Activated T-cell treated with anti-CD3 and anti-CD28 coated beads, Interleukin-2, amount 50 U/mL, for 1 hour (primary cell): ENCODE data around the gene ANKS1B.
"Not testable (repeated sequence)": the region's sequence is repeated elsewhere in the genome, so short reads cannot be mapped to it uniquely, and the experiment has no call there.

Experiments used
- DNase-seq: peaks from one replicate; pipeline ENCODE4 v3.0.0-alpha.2; 2020

ANKS1B gene

DNA sequence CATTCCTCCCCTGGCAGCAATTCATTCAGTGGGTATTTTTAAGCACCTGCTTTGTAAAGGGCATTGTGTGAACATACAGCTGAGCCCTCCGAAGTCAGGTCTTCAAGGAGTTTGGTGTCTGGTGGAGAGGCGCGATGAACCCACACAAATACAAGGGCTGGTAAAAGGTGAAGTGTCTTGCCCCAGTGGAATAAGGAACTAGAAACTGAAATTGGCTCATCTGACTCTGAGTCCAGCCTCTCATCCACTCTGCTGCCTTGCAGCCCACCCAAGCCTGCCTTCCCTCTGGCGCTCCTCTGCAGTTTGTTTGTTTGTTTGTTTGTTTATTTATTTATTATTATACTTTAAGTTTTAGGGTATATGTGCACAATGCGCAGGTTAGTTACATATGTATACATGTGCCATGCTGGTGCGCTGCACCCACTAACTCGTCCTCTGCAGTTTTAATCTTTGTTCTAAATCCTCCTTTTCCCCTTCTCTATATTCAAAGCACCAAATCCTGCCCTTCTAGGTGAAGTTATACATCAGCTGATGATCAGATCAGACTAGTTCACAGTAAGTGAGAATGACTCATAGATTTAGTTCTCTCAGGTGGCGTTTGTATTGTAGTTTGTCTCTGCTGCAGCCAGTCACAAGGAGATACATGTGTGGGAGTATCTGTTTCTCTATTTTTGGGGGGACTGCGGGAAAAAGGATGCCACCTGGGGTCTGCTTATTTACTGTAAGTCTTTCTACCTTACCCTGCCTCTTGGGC lies 945.2 kb downstream of the ANKS1B start:
- no peak for DNase-seq

DNA sequence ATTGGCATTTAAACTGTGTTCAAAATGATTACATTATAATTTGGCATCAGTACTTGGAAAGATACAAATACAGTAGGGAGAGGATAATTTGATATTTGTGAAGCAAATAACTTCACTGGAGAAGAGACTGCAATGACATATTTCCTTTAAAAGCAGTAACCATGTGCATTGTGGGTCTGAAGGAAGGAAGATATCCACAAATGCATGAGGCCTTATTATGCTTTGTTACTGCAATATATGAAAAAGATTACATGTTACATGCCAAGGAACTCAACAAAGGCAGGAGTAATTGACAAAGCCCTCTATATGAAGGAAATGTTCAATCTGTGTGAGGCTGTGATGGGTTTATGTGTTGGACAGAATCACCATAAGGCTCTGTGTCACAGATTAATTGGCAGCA lies 948.2 kb downstream of the ANKS1B start:
- no peak for DNase-seq

DNA sequence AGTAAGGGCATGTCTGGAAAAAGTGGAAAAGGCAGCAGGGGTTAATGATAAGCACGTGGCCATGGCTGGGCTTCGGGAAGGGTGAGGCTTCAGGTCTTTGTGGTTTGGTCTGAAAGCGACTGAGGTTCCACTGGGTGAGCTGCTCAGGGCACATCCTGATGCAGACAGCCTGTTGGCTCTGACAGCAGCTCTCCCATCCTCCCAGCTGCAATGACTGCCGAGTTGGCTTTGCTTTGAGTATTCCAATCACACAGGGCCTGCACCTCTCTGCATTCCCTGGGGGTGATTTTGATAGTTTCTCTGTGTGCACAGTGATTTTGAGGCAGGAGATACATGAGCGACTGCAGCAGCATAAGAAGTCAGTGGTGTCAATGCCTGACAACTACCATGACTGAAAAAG lies 948.9 kb downstream of the ANKS1B start:
- DNase-seq: no peak

DNA sequence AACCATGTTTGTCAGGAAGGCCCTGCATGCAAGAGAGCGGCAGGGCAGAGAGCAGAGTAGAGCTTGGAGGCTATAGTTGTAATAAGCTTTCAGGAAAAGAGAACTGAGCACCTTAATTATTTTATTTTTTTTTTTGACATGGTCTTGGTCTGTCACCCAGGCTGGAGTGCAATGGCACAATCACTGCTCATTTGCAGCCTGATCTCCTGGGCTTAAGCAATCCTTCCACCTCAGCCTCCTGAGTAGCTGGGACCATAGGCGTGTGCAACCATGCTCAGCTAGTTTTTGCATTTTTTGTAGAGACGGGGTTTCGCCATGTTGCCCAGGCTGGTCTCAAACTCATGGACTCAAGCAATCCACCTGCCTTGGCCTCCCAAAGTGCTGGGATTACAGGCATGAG lies 950.5 kb downstream of the ANKS1B start:
- not testable (repeated sequence) for DNase-seq

DNA sequence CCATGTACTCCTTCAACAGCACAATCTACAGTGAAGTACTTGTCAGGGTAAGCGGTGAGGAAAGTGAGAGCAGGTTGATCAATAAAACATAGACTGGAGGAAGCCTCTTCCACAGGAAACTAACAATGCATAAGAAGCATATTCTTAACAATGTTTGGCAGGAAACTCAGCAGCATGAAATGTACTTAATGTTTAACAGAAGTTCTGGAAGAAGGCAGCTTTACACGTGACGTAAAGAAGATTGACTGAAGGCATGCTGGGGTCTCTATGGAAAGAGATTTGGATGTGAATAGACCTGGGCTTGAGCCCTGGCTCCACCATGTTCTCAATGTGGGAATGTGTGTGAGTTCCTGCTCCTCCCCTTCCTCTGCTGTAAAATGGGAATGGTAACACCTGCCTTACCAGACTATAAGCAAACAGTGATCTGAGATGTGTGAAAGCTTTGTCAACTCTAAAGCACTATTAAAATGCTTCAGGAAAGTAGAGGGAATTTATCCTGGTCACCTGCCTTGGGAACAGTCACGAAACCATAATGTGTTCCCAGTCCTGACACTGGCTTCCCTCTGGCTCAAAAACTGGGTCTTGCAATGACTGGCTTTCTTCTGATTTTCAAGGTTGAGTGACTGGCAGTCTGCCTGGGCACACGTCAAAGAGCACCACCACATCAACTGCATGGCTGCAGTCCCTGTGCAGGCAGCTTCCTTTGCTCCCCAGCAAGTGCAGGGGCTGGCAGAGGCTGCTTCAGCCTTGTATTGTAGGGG lies 955.0 kb downstream of the ANKS1B start:
- DNase-seq: no peak

DNA sequence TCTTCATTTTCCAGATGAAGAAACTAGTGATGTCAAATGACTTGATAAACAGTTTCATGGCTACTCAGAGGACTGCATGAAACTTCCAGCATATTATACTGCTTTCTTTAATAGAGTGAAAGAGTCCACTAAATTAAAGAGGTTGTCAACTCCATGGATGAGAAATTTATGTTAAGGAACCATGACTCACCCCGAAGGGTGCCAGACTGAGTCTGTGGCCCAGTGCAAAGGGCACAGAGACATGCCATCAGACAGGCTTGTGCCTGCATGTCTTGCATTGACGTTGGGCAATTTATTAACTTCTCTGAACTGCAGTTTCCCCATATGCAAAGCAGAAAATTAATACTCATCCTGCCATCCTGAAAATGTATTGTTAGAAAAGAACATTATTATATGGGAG lies 957.3 kb downstream of the ANKS1B start:
- no peak for DNase-seq

DNA sequence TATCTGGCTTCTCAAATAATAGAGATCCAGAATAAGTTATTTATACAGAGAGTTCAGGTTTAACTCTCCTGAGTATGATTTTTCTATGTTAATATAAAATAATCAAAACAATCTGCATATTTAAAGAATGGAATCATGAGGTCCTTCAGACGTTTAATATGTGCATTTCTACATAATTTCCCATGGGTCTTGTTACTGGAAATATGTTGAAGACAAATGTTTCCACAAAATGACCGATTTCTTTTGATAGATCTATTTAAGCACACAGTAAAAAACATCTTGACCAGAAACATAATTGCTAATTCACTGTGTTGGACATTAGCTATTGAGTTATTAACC lies 957.7 kb downstream of the ANKS1B start:
- no peak for DNase-seq

DNA sequence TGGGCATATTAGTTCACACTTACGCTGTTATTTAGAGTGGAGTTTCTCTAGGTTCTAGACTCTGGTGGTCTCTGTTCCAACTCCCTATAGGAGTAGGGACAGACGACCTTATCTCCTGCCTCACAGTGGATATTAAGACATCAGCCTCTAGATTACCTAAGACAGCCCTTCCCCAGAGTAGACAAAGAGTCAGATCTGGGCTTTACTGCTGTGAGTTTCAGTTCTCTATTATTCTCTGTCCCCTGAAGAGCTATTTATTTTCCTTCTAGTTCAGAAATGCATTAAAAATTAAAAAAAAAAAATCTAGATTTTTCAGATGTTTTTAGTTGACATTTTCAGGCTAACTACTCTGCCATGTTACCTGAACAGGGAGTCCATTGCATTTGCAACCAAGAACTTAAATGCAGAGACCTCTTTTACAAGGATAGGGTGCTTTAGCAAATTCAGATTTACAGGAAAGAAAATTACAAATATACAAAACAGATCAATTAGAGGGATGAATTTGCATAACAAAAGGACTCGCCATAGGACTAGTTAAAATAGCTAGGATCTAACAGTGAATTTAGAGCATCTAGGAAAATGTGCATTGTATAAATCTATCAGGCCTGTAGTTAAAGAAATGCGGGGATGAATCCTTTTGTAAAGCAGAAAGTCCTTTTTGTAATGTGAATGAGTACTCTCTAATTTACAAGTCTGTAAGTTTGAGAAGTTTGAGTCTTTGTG lies 958.2 kb downstream of the ANKS1B start:
- DNase-seq: no peak

DNA sequence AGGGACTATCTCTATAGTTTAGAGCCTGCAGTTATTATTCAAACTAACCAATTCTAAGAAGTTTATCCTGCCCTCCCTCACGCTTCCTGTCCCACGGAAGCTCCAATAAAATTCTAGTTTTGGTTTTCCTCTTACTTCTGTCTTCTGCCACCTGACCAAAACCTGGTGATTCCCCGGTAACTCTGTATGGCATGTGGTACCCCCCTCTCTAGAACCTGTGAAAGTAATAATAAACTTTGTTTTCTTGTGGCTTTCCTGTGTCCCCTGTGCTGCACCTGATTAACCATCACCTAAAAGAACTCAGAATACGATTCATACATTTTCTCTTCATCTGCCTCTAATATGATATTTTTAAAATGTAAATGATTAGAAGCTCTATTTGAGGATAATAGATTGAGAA lies 959.9 kb downstream of the ANKS1B start:
- no peak for DNase-seq

DNA sequence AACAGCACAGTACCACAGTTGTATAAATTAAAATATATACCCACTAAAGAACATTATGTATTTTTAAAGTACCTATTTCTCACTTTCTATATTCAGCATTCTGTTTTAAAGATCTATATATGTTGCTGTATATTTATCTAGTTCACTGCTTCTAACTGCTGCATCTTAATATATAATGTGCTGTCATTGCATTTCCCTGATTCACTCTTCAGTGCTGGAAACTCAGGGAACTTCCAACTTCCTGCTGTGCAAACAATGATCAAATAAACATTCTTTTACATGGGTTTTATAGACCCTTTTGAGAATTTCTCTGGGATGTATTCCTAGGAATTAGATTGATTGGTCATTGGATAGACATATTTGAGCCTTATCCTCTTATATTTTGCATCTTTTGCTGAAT lies 960.5 kb downstream of the ANKS1B start:
- no peak for DNase-seq

DNA sequence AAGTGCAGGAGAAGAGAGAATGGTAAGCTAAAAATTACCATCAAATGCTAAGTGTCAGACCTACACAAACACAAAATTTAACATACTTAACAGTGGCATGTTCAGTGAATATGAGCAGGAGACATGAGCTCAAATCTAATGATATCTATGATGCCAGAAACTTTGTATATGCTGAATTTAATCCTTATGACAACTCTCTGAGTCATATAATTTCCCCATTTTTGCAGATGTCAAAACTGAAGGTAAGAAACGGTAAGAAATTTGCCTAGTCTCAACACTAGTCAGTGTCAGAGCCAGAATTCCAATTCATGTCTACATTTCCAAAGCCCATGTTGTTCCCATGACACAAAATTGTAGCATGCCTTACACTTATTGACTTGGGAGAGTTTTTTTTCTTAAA lies 963.9 kb downstream of the ANKS1B start:
- no peak for DNase-seq

DNA sequence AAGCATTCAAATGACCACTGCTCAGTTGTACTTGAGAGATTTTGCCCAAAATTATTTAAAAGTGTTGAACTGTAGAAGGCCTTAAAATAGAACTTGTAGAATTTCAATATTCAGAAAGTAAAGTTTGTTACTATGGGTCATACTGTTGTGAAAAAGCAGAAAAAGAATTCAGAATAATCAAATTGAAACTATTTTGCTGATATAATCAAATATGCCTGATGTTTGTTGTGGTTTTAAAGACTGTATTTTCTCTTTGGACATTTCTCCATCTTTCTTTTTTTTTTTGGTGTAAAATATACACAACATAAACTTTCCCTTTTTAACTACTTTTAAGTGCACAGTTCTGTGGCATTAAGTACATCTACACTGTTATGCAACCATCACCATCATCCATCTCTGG lies 964.9 kb downstream of the ANKS1B start:
- no peak for DNase-seq

DNA sequence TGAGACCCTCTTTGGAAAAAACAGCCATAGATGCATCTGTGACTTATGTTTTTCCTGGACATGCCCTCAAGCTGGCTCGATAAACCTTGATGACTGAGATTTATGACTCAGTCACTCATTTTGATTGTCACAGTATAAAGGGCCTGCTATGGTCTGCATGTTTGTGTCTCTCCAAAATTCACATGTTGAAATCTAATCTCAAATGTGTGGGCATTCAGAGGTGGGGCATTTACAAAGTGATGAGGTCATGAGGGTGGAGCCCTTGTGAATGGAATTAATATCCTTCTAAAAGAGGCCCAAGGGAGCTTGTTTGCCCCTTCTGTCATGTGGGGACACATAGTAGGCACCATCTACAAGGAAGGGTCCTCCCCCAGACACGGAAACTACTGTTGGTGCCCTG lies 966.8 kb downstream of the ANKS1B start:
- DNase-seq: no peak

DNA sequence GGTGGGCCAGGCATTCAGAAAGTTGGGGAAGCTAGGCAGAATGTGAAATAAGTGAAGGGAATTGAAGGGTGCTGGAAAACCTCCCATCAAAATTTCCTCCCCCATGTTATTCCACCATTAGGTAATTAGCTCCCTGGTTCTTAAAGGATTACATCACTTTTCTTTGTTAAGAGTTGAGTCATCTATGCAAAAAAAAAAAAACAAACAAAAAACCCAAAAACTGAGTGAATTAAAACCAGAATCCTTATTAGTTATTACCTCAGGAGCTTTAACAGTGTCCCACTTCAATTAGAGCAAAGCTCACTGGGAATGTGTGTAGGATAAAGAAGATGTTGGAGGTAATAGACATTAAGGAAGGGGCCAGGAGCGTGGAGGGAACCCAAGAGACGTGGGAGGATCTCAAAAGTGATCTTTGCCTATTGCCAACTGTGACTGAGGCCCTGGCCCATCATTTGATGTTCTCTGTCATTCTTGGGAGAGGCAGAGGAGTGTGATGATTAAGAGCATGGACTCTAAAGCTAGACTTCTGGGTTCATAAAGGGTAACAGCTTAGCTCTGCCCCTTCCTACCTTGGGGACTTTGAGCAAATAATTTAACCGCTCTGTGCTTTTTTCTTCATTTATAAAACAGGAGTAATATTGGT lies 975.0 kb downstream of the ANKS1B start:
- DNase-seq: no peak

DNA sequence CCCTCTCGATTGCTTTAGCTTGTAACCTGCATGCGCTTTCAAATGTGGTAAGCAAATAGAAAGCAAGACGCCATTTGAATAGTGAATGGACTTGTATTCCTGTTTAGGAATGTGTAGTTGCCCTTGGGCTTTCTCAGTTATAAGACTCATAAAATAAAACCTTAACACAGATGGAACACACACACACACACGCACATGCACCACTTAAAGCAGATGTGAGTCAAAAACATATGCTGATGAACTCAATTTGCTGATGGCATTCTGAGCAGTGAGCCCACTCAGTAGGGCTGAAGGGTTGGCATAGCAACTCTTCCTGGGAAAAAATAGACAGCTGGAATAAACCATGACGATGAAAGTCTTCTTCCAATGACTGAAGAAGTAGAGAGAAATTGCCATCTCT lies 979.1 kb downstream of the ANKS1B start:
- DNase-seq: no peak

DNA sequence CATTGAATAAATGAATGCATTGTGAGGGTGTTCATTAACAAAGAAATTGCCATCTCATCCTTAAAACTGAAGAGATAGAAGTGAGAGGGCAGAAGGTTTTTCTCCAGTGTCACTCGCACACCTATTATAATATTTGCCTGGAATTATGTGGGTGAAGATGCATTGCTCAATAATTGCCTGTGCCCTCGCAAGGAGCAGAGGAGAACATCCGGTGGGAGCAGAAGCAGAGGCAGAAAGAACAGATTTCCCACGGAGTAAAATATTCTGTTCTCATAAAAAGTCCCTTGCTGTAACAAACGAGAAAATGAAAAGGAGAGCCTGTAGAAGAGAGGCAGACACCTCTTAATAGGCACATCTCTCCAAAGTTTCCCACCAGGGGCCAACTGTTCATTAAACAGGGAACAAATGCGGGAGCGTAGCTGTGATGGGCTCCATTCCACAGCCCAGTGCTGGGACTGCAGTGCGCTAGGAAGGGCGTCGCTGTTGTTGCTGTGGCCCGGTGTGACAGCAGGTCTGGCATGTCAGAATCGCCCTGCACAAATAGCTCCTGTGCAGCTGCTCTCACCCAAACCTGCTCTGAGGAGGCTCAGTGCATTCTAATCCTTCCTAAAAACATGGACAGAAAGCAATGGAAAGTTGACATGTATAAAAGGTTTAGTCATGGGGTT lies 979.8 kb downstream of the ANKS1B start:
- no peak for DNase-seq

DNA sequence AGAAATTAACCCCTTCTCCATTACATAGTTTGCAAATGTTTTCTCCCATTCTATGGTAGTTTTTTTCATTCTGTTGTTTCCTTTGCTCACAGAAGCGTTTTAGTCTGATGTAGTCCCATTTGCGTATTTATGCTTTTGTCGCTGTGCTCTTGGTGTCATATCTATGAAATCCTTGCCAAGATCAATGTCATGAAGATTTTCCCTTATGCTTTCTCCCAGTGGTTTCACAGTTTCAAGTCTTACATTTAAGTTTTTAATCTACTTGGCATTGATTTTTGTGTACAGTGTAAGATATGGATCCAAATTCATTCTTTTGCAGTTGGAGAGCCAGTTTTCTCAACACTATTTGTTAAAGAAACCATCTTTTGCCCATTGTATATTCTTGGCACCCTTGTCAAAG lies 982.0 kb downstream of the ANKS1B start:
- DNase-seq: no peak

DNA sequence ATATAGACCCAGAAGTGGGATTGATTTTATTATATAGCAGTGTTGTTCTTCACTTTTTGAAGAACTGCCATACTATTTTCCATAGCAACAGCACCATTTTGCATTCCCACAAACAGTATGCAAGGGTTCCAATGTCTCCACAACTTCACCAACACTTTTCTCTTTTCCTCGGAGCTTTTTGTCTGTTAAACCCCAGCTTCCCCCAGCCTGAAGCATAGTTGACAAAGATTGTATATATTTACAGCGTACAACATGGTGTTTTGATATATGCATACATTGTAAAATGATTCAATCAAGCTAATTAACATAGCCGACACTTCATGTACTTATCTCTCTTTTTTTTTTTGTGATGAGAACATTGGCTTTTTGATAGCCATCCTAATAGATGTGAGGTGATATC lies 982.6 kb downstream of the ANKS1B start:
- no peak for DNase-seq

DNA sequence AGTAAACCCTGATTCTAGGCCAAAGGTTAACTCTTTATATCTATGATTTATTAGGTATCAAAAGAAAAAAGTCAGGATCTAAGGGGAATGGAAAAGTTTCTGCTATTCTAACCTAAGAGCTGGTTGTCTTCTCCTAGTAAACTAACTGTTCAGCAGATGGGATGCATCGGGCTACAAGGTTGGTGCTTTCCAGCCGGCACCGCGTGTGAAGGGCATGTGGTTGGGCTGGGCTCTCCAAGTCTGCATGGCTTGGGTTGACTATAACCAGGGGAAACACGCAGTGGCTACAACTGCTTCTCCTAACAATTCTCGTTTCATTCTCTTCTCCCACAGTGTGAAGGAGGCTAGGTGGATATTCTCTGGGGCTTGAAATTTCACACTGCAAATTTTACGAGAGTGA lies 985.2 kb downstream of the ANKS1B start:
- no peak for DNase-seq

DNA sequence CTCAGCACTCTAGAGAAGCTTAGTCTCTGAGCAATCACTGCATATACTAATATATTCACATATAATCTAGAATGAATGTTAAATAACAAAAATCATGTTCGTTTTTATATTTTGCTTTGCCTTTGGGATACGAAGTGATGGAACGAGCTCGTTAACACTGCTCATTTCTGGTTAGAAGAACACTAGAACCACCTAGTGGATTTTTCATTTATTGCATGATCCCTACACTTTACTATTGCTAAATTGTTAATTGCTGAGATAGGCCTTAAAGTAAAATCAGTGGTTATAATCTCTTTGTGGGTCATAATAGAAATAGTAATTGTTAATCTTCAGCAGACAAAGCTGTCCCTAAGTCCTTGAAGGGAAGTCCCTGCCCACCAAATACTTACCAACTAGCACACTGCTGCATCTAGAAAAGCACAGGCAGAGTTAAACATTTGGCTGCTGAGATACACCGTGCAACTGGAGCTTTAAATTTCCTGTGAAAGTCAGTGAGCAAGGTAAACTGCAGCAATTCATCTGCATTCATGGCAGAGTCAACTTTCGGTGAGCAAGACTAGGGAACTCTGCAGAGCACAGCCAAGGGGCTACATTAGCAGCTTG lies 985.9 kb downstream of the ANKS1B start:
- no peak for DNase-seq

DNA sequence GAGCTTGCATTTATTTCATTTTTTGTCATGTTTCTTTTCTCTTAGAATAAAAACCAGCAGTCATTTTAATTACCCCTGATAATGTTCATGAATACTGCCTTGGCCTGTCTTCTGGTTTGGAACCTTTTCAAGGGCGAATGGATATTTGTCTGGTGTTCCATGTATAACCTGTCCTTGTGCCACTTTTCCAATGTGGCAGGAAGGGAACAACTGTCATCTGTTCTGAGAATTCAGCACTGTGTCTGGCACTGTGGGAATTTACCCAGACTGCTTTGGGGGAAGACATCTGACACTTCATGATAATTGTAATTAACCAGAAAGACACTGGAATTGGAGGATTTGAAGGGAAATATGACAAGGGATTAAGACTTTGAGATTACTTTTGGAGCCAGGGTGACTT lies 986.8 kb downstream of the ANKS1B start:
- no peak for DNase-seq

DNA sequence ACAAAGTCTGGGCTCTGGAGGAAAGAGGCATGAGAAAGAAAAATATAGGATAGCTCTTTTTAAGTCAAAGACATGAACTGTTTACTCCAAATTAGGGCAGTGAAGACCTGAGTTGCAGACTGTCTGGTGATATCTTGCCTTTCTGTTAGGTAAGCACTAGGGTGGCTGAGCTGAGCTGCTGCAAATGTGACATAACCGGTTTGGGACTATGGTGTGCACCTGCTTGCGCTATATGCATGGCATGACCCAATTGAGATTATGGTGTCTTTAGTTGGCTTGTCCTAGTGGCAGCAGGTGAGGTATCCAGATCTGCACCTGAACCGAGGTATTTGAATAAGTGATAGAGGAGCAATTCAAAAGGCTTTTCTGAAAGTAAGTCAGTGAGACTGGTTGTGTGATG lies 994.1 kb downstream of the ANKS1B start:
- no peak for DNase-seq

DNA sequence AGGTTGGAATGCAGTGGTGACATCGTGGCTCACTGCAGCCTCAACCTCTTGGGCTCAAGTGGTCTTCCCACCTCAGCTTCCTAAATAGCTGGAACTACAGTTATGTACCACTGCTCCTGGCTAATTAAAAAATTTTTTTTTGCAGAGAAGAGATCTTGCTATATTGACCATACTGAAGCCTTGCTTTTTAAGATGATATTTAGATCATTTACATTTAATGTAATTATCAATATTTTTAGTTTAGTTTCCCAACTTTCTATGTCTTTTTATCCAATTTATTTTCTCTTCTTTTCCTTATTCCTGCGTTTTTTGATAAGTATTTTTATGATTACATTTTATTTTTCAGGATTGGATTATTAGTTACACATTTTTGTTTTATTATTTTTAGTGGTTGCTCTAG lies 999.6 kb downstream of the ANKS1B start:
- DNase-seq: no peak
